ENCODE measurements around the gene JMJD1C.

GRCh38 chr10:63455507-63455906 is 10.3 kb downstream of the JMJD1C start:
- TF ChIP-seq YY1 (IDR thresholded peaks at IDR 0.05; ENCODE audit: insufficient read depth, insufficient read length) (no peak), ZNF274 (IDR thresholded peaks at IDR 0.05; ENCODE audit: low read depth, low read length) (no peak), SUZ12 (IDR thresholded peaks at IDR 0.05; ENCODE audit: extremely low read depth, insufficient read depth, insufficient read length) (no peak)

All from NT2/D1 (cell line).